Fibroblast of skin of right quadriceps (primary cell): ENCODE results near the gene TSSK2.
"Not testable (repeated sequence)": the region's sequence is repeated elsewhere in the genome, so short reads cannot be mapped to it uniquely, and the experiment has no call there.

ENCODE experiments used
- DNase-seq: peaks from one replicate; pipeline ENCODE4 v3.0.0-alpha.2; 2013

The TSSK2 gene

GRCh38 chr22:19146215-19146968 lies 15.3 kb downstream of the TSSK2 start:
- DNase-seq, result no peak

- DNase-seq, result no peak
Measured at GRCh38 chr22:19147195-19147780, 16.2 kb downstream of the TSSK2 start.

GRCh38 chr22:19148417-19149046 lies 17.4 kb downstream of the TSSK2 start:
- DNase-seq, result no peak

GRCh38 chr22:19149047-19149883 lies 18.2 kb downstream of the TSSK2 start:
- no peak for DNase-seq

- DNase-seq, result no peak
Measured at GRCh38 chr22:19149991-19150390, 18.9 kb downstream of the TSSK2 start, which contains the start of gene GSC2. Gene GSC2 (minus strand): TSS chr22:19150292. CDS start chr22:19150283, 9 bp downstream.

- DNase-seq, result no peak
Measured at GRCh38 chr22:19150482-19151328, 19.6 kb downstream of the TSSK2 start.

GRCh38 chr22:19151329-19152191 lies 20.5 kb downstream of the TSSK2 start:
- no peak for DNase-seq

GRCh38 chr22:19152942-19153883 lies 22.1 kb downstream of the TSSK2 start:
- no peak for DNase-seq

GRCh38 chr22:19156109-19156508 lies 25.0 kb downstream of the TSSK2 start:
- DNase-seq, result not testable (repeated sequence)

GRCh38 chr22:19158649-19159048 lies 27.5 kb downstream of the TSSK2 start:
- not testable (repeated sequence) for DNase-seq

GRCh38 chr22:19164425-19164824 lies 33.3 kb downstream of the TSSK2 start:
- DNase-seq, result no peak

GRCh38 chr22:19166421-19166820 lies 35.3 kb downstream of the TSSK2 start:
- no peak for DNase-seq

GRCh38 chr22:19167106-19167869 lies 36.2 kb downstream of the TSSK2 start:
- no peak for DNase-seq

GRCh38 chr22:19168088-19168890 lies 37.2 kb downstream of the TSSK2 start:
- DNase-seq, result no peak

- DNase-seq, result no peak
Measured at GRCh38 chr22:19169002-19169946, 38.2 kb downstream of the TSSK2 start.

GRCh38 chr22:19169947-19170318 lies 38.8 kb downstream of the TSSK2 start:
- no peak for DNase-seq
